GM19467 (cell line): ENCODE data around the gene COL4A2.

Experiments
- ATAC-seq: cut with Tn5 transposase; IDR thresholded peaks from one replicate; pipeline ENCODE4 v1.9.1; 2021; ENCODE audit warnings: mild to moderate bottlenecking, moderate library complexity; ENCODE audit not compliant: unreplicated experiment

COL4A2 gene

DNA sequence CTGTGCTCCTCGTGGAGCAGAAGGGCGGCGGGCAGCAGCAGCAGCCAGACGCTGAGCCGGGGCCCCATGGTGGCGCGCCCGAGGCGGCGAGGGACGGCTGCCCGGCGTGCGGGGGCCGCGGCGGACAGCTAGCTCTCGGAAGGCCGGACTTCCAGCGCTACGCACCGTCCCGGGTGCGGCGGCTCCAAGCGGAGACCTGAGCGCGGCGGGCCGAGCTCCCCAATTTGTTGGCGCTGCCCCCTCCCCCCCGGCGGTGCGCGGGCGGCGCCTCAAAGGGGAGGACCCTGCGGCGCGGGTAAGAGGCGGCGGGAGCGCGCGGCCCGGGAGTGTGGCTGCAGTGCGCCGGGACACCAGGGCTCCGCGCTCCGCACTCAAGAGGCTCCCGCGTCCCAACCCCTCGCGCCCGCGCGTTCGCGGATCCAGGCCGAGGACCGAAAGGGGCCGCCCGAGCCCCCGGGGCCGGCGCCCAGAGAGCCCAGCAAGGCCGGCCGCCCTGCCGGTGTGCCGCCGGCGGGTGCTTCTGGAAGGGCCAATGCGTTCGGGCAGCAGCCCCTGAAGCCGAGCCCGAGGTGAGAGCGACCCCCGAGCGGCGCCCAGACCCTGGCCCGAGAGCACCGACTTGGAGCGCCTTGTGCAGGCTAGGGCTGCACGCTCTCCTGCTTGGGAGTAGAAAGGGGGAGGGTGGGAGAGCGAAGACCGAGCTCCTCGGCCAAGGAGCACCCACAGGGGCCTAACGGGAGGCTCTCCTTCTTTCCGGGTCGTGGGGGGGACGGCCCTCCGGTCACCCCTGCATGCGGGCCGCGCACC lies at the start of gene COL4A2, which contains the start of gene COL4A1:
Gene COL4A2 (plus strand): TSS at position 325 of the 807 bp plus-strand sequence. CDS start 620 bp downstream, outside the sequence.
Gene COL4A1 (minus strand): TSS at position 198 of the 807 bp plus-strand sequence. CDS start 130 bp downstream, at position 68.
- no peak for ATAC-seq

DNA sequence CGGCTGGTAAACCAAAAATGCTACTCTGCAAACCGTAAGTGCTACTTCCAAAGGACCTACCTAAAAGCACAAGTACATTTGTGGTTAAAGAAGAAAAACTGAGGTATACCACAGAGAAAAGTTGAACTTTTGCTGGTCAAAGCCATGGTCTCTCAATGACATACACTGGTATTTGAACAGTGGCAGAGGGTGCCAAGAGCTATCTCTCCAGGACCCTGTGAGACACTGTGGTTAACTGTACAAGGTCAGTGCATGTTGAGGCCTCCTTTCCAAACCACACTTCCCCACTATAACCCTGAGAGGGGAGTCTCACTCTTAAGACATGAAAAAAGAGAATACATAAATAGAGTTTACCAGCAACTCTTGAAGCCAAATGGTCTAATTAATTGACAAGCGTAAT lies 49.7 kb upstream of the COL4A2 start:
- ATAC-seq = no peak

GRCh38 chr13:110258876-110259631 lies 48.0 kb upstream of the COL4A2 start:
- no peak for ATAC-seq

- no peak for ATAC-seq
Observed at GRCh38 chr13:110259651-110260050, 47.4 kb upstream of the COL4A2 start.

DNA sequence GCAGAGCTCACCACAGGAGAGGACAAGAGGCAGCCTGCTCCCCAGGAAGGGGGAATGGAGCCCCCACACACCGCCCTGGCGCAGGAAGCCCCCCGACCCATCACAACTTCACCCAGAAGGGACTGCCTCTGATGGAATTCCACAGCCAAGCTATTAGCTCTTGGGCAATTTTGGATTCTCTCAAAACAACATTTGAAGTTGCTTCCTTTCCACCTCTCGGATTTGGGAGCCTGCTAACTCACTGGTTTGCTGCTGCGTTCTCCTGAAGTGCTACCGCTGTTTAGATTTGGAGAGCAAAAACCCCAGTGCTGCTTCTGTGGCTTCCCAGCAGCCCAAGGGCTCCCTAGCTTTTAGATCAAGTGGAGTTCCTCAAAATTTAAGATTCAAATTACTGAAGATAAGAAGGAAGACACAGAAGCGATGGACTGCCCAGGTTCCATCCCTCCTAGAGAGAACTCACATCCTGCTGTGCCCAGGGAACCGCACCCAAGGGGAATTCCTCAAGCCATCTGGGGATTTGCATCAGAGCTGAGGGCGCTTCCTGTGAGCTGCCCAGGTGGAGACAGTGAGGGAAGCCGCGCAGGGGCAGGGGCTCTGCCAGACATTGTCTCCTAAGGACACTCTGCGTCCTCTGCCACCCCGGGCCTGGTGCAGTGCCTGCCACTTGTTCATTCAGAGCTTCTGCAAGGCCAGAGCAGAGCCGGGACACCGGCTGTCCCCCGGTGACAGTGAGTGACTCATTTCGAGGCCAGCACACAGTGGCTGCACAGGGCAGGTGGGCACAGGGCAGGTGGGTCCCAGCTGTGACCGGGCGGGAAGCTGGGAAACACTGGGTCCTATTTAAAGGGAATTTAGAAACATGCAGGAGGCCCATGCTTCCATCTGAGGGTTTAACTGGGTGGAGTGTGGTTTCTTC lies 45.7 kb upstream of the COL4A2 start:
- ATAC-seq = no peak

- ATAC-seq = no peak
Observed at GRCh38 chr13:110262082-110262436, 45.0 kb upstream of the COL4A2 start.

DNA sequence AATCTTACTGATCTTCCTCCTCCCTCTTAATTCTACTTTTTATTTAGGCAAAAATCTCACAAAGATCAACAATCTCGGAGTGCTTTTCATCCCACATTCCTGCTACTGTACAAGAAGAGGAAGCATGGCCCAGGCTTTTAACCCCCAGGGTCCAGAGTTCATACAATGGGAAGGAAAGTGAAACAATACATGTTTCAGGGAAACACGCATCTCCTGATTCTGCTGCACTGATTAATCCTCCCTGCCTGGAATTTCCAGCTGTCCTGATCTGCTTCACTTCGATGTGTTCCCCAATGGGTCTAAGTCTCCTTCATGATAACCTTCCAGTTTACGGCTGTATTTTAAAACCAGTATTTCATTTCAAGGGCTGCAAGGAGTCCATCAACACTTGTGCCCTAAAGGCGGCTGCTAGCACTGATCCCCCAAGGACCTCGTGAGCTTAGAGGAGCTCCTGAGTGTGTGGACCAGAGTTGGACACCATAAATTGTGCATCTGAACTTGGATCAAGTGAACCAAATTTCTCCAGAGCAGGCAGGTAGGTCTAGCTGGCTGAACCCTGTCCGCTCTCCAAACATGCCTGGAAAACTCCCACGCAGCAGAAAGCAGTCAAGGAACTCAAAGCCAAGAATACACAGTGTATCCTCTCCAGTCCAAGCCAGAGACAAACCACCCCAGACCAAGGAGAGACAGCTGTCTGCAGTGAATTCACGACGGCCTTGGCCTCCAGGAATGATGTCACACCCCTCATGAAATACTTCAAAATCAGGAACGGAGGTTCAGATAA lies 44.4 kb upstream of the COL4A2 start:
- ATAC-seq = no peak

DNA sequence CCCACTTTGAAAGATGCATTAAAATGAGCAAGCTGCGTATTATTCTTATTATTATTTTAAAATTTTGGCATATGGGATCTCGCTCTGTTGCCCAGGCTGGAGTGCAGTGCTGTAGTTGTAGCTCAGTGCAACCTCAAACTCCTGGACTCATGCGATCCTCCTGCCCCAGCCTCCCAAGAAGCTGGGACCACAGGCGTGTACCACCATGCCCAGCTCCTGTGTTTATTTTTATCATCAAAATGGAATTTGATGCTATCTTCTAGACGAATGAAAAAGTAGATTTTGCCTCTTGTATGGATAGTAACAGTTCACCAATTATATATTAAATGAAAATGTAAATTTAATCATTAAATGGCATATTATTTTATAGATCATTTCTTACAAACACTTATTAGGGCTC lies 43.7 kb upstream of the COL4A2 start:
- no peak for ATAC-seq

DNA sequence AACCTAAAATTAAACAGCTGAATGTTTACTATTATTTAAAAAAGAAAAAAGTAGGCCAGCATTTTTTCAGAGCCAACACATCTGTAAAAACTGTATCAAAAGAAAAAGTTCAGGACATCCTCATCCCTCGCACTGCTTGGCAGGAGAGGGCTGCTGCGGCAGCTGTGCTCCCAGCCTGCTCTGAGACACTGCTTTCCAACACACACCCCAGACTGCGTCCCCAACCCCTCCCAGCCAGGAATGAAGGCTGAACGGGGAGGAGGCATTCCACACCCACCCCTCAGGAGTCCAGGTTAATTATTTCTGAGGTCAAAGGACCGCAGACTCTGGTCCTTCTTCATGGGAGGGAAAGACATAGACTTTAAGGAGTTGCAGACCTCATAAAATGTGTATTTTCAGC lies 43.2 kb upstream of the COL4A2 start:
- ATAC-seq = no peak

- ATAC-seq = no peak
Observed at GRCh38 chr13:110264685-110265275, 42.3 kb upstream of the COL4A2 start.

DNA sequence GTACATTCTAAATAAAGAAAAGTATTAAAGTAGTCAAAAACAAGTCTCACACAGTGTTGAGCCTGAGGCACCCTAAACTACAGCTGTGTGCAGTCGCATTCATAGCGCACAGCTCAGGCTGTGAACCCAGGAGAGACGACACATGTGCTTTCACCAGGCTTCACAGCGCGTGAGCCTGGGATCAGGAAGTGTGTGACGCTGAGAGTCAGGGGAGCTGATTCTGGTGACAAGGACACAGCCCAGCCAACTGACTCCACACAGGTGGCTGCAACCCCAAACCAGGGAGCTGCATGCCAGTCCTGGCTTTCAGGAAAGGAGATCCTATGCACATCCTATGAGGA lies 41.8 kb upstream of the COL4A2 start:
- ATAC-seq = no peak

DNA sequence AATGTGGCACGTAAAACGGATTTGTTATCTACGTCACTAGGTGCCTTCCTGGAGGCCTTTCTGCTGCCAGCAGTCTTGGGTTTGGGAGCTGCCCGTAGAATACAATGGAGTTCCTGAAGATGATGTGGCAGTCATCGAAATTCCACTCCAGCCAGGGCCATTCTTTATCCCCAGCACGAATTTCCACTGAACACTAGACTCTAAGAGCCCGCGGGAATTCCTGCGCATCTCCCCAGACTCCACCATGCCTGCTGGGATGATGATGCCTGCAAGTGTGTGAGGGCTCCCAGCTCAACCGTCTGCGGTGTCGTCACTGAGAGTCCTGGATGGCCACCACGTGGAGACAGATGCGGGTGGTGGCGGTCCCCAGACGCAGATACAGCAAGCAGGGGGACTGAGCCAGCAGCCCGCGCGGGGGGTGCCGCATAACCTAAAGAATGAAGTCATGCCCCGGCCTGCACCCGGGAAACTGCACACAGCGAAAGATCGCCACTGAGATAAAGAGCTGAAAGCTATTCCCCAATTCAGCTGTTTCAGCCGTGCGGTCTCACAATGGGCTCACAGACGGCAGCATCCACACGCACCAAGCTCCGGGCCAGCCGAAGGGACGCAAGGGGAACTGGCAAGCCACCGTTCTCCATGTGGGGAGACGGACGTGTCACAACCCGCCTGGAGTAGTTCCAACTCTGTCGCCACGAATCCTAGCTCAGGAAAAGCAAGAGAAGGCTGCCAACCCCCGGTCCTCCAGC lies 41.2 kb upstream of the COL4A2 start:
- no peak for ATAC-seq

GRCh38 chr13:110266431-110266809 lies 40.7 kb upstream of the COL4A2 start:
- no peak for ATAC-seq

DNA sequence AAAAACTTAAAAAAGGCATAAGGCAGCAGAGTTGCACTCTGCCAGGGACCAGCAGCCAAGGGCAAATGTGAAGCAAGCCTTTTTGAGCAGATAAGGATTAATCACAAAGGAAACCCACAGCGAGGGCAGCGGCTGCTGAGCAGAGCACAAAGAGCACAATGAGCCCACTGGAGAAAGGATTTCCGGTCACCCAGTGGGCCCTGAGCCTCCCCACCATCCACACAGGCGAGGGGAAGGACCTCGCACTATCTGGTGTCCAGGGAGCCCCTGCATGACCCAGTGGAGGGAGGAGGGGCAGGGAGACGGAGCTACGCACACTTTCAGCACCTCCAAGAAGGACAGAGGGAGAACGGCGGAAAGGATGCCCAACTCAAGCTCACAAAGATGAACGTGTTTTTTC lies 40.1 kb upstream of the COL4A2 start:
- ATAC-seq = no peak

DNA sequence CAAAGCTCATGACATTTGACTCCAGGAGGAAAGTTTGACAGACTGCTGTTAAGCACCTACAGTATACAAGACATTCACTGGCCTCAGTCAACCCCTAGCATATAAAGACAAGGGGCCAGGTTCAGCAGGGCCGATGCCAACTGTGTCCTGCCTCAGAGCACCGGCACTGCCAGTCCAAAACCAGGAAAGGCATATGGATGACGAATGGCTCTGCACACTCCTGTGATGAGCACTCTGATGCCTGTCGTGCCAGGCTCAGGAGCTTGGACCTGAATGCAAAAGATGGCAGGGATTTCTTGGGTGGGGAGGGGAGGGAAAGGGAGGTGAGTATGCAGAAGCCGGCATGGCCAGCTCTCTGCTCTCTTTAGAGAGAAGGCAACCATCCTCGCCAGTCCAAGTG lies 39.0 kb upstream of the COL4A2 start:
- ATAC-seq = no peak

- ATAC-seq = no peak
Observed at GRCh38 chr13:110268576-110269185, 38.4 kb upstream of the COL4A2 start.

- no peak for ATAC-seq
Observed at GRCh38 chr13:110269509-110270185, 37.4 kb upstream of the COL4A2 start.

DNA sequence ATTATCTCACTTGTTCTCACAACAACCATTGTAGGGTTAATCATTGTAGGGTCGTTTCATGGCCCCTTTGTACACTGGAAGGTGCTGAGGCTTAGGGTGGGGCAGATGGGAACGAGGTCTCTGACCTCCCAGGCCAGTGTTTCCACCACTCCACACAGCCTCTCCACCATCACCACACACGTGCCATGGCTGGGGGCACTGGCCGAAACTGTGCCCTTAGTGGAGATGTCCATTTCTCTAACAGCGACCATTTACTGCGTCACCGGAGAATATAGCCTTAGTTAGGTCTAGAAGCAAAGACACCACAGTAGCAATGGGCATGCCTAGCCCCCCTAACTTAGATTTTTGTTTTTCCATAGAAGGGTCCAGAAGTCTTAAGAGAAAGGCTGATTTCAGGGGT lies 36.6 kb upstream of the COL4A2 start:
- no peak for ATAC-seq
